ENCODE data around the gene SLC7A14. TPM values are rescaled to one million over a fixed set of nuclear protein-coding genes. Genes with fewer than 3 reads are reported as not detected.
A peak's percentile ranks its signal among the peaks of the same experiment; 100 is the strongest.

The SLC7A14 gene
- total RNA-seq, 2 experiments from 2014 or later: not detected

DNA sequence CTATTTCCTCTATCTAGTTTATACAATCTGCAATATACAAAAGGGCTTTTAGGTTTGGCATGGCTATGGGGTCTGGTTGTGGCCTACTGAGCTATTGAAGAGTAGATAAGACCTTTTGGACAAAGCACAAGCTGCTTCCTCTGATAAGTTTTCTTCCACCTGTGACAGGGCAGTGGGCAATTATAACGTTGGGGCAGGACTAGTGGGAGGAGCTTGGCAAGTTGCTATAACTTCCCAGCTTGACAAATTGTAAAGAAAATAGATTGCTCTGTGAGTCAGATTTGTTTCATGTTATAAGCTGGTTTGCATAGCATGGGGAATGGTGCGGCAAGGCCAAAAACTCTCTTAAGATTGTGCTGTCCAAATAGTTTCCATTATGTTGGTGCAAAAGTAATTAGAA lies 64.9 kb downstream of the SLC7A14 start:
- ChIA-PET CTCF (no interaction called here), POLR2A (no interaction called here)
- H3K4me3 Mint-ChIP-seq: no peak overlapping the region
- no peaks in the 10 kb centered on the region for H3K9me3 Mint-ChIP-seq
- peaks cover 6% of the 10 kb centered on the region for H3K4me1 Mint-ChIP-seq
- H3K27me3 Mint-ChIP-seq: peaks cover 15% of the 10 kb centered on the region
- no peak for DNase-seq
- no peak overlapping the region for H3K27ac Mint-ChIP-seq
- no peaks in the 10 kb centered on the region for H3K36me3 Mint-ChIP-seq (ENCODE audit: low read depth)

DNA sequence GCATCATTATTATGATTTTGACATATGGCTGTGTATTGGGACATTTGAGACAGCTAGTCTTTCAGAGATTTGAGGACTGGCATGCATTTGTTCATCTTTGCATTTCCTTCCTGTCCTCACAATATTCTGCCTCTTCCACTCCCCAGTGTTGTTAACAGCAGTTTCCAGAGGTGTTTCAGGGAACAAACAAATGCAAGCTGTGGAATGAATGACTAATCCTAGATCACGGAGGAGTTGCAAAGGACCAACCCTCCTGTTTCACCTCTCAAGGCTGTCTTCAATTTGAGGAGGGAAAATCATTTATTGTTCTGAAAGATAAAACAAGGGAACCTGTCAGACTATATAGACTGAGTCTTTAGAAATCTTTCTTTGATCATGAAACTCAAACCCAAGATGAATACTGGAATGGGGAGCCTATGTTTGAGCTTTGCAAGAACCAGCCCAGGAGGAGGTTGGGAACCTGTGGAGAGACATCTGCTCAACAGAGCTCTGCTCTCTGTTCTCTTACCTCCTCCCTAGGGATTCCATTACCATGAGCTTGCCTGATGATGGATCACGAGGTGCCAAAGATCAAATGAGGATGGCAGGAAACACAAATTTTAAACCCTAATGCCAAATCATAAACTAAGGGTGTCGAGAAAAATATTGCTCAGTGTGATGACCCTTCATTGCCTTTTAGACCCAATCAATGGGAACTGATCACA lies 68.5 kb downstream of the SLC7A14 start:
- Mint-ChIP-seq H3K27ac (no peak overlapping the region), H3K4me1 (peaks cover under 1% of the 10 kb centered on the region), H3K36me3 (ENCODE audit: low read depth) (no peaks in the 10 kb centered on the region), H3K27me3 (peaks cover 14% of the 10 kb centered on the region), H3K4me3 (no peak overlapping the region), H3K9me3 (no peaks in the 10 kb centered on the region)
- no peak for DNase-seq
- ChIA-PET CTCF (interaction anchor here (1.4 kb wide), 1 partner anchor 294 kb away, joined by 5 read pairs; no protein-coding TSS in a partner anchor), POLR2A (no interaction called here)

DNA sequence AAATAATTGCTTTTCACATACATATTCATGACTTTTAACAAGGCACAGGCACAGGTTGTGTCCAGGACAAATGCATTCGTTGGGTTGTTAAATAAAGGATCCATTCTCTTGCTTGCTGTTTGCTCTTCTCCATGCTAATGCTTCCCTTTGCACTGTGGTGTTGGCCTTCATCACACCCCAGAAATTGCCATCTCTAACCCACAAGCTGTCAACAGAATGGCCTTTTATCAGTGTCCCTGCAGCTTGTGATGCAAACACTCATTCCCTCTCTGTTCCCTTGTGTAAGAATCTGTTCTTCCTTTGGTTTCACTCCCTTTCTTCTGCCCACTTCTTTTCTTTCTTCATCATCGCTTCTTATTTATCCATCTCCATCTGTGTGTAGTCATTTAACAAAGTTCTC lies 72.2 kb downstream of the SLC7A14 start:
- H3K9me3 Mint-ChIP-seq: no peaks in the 10 kb centered on the region
- CTCF ChIA-PET: no interaction called here
- H3K36me3 Mint-ChIP-seq (ENCODE audit: low read depth): no peaks in the 10 kb centered on the region
- POLR2A ChIA-PET: no interaction called here
- H3K4me3 Mint-ChIP-seq: no peak overlapping the region
- peaks cover 10% of the 10 kb centered on the region for H3K27me3 Mint-ChIP-seq
- no peak overlapping the region for H3K27ac Mint-ChIP-seq
- no peaks in the 10 kb centered on the region for H3K4me1 Mint-ChIP-seq
- DNase-seq: no peak

DNA sequence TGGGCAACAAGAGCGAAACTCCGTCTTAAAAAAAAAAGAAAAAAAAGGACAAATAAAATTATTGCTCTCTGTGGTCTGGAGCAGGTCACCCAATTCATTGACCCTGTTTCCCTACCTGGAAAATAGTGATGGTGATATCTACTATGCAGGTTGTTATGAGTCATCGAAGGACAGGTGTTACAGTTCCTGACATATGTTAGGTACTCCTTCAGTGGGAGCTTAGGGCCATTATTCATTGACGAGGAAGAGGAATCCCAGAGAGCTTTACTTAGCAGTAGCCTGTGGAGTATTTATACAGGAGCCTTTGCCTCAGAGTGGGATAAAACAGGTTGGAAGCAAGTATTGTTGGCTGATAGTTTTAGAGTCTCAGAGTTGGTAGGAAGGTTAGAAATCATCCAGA lies 74.5 kb downstream of the SLC7A14 start:
- DNase-seq: no peak
- Mint-ChIP-seq H3K27me3 (peaks cover 12% of the 10 kb centered on the region), H3K36me3 (ENCODE audit: low read depth) (no peaks in the 10 kb centered on the region), H3K27ac (no peak overlapping the region), H3K9me3 (no peaks in the 10 kb centered on the region), H3K4me3 (no peak overlapping the region), H3K4me1 (no peaks in the 10 kb centered on the region)
- ChIA-PET CTCF (interaction anchor here (1.0 kb wide), 1 partner anchor 11 kb away, joined by 6 read pairs; no protein-coding TSS in a partner anchor), POLR2A (no interaction called here)

DNA sequence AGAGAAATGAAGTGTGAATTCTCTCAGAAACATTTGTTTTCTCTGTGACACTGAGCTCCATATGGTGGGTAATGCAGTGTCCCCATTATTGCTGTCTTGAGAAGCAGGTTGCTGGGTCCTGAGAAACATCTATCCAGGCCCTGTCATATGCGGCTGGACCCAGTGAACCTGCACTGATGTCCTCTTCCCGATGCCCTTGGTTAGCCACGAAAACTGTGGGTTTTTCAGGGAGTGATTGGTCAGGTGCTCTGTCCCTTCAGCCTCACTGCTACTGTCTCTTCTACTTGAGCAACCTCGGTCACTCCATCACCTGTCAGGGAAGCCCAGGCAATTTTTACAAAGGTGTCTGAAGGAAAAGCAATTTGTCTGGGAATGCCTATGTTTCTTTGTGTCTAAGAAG lies 77.0 kb downstream of the SLC7A14 start:
- POLR2A ChIA-PET: no interaction called here
- Mint-ChIP-seq H3K27ac (no peak overlapping the region), H3K4me1 (no peaks in the 10 kb centered on the region)

DNA sequence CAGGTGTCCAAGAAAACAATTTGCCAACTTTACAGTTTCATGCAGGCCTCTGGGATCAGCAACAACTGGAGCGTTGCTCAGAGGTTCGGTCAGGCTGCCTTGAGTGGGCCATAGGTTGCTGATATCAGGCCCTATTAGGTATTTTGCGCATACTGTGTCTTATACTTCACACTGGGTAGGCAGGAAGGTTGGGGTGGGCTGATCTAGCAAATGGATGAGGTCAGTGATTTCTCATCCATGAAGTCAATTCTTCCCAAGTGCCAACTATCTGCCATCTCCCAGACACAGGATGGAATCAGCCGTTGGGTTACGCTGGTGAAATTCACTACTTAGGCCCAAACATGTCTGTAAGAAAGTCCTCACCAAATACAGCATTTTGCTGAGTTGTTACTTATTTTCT lies 77.6 kb downstream of the SLC7A14 start:
- Mint-ChIP-seq H3K4me1 (no peaks in the 10 kb centered on the region), H3K4me3 (no peak overlapping the region), H3K27me3 (peaks cover 16% of the 10 kb centered on the region), H3K27ac (no peak overlapping the region), H3K36me3 (ENCODE audit: low read depth) (no peaks in the 10 kb centered on the region), H3K9me3 (no peaks in the 10 kb centered on the region)
- DNase-seq: no peak
- ChIA-PET CTCF (interaction anchor here (1.4 kb wide), 1 partner anchor 12 kb away, joined by 3 read pairs; no protein-coding TSS in a partner anchor), POLR2A (no interaction called here)

More for the DNA sequence above, 77.0 kb downstream of the SLC7A14 start:
- no peaks in the 10 kb centered on the region for H3K9me3 Mint-ChIP-seq
- DNase-seq: no peak
- H3K27me3 Mint-ChIP-seq: peaks cover 14% of the 10 kb centered on the region
- CTCF ChIA-PET: no interaction called here
- no peaks in the 10 kb centered on the region for H3K36me3 Mint-ChIP-seq (ENCODE audit: low read depth)
- no peak overlapping the region for H3K4me3 Mint-ChIP-seq

DNA sequence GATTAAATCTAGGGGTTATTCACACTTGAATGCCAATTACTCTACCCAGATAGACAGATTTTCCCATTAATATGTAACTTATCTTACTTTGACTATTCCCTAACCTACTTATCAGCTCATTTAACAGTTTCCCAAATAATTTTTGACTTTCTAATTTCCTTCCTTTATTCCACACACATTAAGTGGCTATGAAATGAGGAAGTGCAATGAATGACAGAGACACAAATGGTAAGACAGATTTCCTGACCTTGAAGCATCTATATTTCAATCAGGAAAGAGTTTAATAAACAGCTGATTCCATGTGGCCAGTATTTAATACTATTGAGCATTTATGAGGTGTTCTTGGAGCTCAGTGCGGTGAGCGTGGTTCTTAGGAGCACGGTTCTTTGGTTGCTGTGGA lies 78.8 kb downstream of the SLC7A14 start:
- Mint-ChIP-seq H3K36me3 (ENCODE audit: low read depth) (no peaks in the 10 kb centered on the region), H3K4me1 (no peaks in the 10 kb centered on the region), H3K27ac (no peak overlapping the region), H3K27me3 (peaks cover 19% of the 10 kb centered on the region), H3K4me3 (no peak overlapping the region), H3K9me3 (no peaks in the 10 kb centered on the region)
- ChIA-PET CTCF (interaction anchor here (1.4 kb wide), 1 partner anchor 11 kb away, joined by 3 read pairs; no protein-coding TSS in a partner anchor), POLR2A (no interaction called here)
- DNase-seq: no peak

DNA sequence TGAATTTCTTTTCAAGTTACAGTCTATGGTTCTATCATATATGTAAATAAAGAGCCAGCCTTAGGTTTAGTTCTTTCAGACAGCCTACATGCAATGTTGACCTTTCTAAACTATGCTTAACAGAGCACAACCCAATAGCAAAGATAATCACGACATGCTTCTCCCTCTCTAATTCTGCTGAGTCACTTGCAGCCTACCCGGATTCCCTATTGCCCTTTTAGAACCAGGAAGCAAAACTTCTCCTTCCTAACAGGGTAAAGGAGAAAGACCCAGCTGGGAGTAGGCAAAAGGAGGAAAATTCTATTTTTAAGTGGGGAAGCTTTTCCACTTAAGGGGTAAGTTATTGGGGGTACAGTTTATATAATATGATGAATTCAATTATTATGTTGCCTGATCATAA lies 79.3 kb downstream of the SLC7A14 start:
- Mint-ChIP-seq H3K4me3 (no peak overlapping the region), H3K27ac (no peak overlapping the region), H3K9me3 (no peaks in the 10 kb centered on the region), H3K36me3 (ENCODE audit: low read depth) (no peaks in the 10 kb centered on the region), H3K27me3 (peaks cover 22% of the 10 kb centered on the region), H3K4me1 (no peaks in the 10 kb centered on the region)
- ChIA-PET CTCF (no interaction called here), POLR2A (no interaction called here)
- DNase-seq: no peak

DNA sequence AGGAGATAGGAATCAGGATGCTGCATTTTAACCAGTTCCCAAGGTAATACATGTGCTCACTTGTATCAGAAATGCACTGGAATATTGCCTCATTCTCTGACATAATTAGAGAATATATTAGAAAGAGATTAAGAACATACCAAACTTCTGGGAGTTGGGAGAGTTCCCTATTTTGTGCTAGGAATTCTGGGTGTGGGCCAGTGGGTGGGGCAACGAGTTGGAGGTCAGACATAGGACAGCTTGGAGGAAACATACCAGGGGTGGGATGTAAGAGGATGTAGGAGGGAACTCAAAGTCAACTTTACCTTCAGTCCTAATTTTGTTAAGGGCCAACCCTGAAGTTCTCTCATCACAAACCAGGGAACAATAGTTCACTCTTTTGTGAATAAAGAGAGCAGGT lies 83.6 kb downstream of the SLC7A14 start:
- Mint-ChIP-seq H3K4me3 (no peak overlapping the region), H3K9me3 (no peaks in the 10 kb centered on the region), H3K4me1 (no peaks in the 10 kb centered on the region), H3K27me3 (peaks cover 17% of the 10 kb centered on the region), H3K27ac (no peak overlapping the region), H3K36me3 (ENCODE audit: low read depth) (no peaks in the 10 kb centered on the region)
- ChIA-PET CTCF (no interaction called here), POLR2A (no interaction called here)
- no peak for DNase-seq

DNA sequence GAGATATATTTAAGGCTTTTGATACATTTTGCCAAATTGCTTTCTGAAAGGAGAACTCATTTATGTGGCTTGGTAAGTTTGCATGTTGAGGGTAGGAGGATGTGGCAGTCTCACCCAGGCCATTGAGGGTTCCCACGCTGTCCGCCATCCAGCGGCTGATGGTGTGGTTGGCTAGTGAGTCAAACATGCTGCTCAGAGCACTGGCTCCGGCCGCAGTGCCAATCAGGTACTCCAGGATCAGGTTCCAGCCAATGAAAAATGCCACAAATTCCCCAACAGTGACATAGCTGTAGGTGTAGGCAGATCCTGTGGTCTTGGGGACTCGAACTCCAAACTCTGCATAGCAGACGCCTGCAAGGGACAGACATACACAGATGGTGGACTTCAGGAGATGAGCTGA lies 84.9 kb downstream of the SLC7A14 start:
- POLR2A ChIA-PET: no interaction called here
- CTCF ChIA-PET: interaction anchor here (1.2 kb wide), 1 partner anchor 10 kb away, joined by 6 read pairs; no protein-coding TSS in a partner anchor
- no peak for DNase-seq
- Mint-ChIP-seq H3K4me3 (no peak overlapping the region), H3K9me3 (no peaks in the 10 kb centered on the region), H3K36me3 (ENCODE audit: low read depth) (no peaks in the 10 kb centered on the region), H3K27ac (no peak overlapping the region), H3K4me1 (no peaks in the 10 kb centered on the region), H3K27me3 (peaks cover 12% of the 10 kb centered on the region)

DNA sequence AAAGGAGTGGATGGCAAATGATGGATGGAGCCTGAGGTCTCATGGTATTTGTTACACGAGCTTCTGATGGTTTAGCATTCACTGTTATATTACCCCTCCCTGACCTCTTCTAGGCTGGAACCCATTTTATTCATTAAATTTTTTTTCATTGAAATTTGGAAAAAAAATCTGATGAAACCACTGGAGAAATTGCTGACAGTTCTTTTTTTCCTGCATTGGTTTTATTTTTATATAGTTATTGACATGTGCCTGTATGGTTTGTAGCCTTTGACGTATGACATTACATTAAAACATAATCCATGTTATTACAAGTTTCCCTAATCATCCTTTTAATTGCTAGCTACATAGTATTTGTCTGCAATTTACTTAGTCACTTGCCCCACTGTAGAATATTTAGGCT lies 85.4 kb downstream of the SLC7A14 start:
- peaks cover 12% of the 10 kb centered on the region for H3K27me3 Mint-ChIP-seq
- CTCF ChIA-PET: interaction anchor here (1.1 to 1.2 kb wide), 2 partner anchors 11 to 190 kb away, joined by 3 to 6 read pairs; no protein-coding TSS in a partner anchor
- H3K4me1 Mint-ChIP-seq: no peaks in the 10 kb centered on the region
- H3K27ac Mint-ChIP-seq: no peak overlapping the region
- no peak for DNase-seq
- H3K4me3 Mint-ChIP-seq: no peak overlapping the region
- POLR2A ChIA-PET: no interaction called here
- H3K9me3 Mint-ChIP-seq: no peaks in the 10 kb centered on the region
- no peaks in the 10 kb centered on the region for H3K36me3 Mint-ChIP-seq (ENCODE audit: low read depth)

DNA sequence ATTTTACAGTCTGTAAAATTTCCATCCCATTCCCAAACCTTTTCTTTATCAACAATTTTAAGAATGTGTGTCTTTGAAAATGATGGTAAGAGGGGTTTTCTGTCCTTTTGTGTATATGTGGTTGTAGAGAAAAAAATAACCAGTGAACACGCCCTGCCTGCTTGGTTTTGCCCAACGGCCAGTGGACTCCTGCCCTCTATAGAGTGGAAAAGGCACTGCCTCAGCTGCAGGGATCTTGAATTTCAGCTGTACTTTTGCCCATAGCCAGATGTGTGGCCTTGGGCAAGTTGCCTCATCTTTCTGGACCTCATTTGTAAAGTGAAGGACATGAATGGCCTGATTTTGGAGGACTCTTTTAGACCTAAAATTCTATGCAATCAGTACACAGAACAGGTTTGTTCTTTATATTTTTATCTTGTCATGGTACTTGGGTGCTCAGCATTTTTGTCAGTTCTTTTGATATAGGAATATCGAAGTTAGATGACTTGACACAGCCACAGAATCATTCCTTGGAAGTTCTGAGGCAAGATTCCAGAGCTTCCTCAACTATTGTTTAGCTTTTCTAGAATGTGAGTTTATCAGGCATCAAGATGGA lies 86.2 kb downstream of the SLC7A14 start:
- no peaks in the 10 kb centered on the region for H3K9me3 Mint-ChIP-seq
- no peak overlapping the region for H3K4me3 Mint-ChIP-seq
- DNase-seq: peak; percentile 24
- CTCF ChIA-PET: interaction anchor here (1.0 to 1.2 kb wide), 3 partner anchors 11 to 191 kb away, joined by 3 to 6 read pairs (median 4); no protein-coding TSS in a partner anchor
- peaks cover 10% of the 10 kb centered on the region for H3K27me3 Mint-ChIP-seq
- H3K36me3 Mint-ChIP-seq (ENCODE audit: low read depth): no peaks in the 10 kb centered on the region
- POLR2A ChIA-PET: no interaction called here
- no peak overlapping the region for H3K27ac Mint-ChIP-seq
- H3K4me1 Mint-ChIP-seq: no peaks in the 10 kb centered on the region

DNA sequence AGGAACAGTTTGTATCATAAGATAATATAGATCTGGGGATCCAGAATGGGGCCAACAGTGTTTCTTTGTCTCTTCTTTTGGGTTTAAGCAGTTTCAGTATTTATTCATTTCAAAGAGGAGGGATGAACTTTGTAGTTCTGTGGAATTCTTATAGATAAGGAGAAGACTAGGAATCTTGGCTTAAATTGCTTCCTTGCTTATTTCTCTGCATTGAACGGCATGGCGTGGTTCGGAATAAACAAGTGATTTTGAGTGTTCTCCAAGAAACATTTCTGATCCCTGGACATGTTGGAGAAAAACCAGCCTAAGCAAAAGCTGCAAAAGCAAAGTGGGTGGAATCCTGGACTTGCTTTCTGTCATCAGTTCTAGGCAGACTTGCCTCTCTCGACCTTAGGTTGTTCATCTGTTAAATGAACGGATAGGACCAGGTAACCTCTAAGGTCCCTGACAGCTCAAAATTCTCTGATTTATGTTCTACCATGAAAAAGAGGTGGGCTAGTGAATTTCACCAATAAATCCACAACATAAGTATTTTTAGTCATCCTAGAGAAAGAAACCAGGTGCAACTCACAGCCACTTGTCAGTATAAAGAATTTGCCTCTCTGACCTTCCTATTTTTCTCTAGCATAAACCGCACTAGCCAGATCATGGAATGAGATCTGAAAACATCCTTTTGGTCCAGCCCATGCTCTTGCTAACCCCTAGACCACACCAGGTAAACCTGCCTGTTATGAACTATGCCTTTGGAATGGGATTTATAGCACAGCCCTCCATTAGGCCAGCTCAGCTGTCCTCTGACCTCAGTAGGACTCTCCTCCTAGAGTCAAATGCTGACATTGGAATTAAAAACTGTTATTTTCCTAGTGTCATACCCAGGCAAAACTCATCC lies 88.4 kb downstream of the SLC7A14 start:
- Mint-ChIP-seq H3K36me3 (ENCODE audit: low read depth) (no peaks in the 10 kb centered on the region), H3K4me3 (no peak overlapping the region), H3K27ac (no peak overlapping the region), H3K27me3 (peaks cover 5% of the 10 kb centered on the region), H3K4me1 (no peaks in the 10 kb centered on the region), H3K9me3 (no peaks in the 10 kb centered on the region)
- no peak for DNase-seq
- ChIA-PET POLR2A (no interaction called here), CTCF (interaction anchor here (1.5 kb wide), 1 partner anchor 10 kb away, joined by 3 read pairs; no protein-coding TSS in a partner anchor)

Data from activated CD4-positive, alpha-beta memory T cell treated with anti-CD3 and anti-CD28 coated beads, Interleukin-2, amount 10 ng/mL, durations not matched to agents 7 days and 5 days (primary cell).